DND-41 (cell line): ENCODE results near the gene MRPL45.

Experiments
- CTCF ChIP-seq: IDR thresholded peaks from 2 replicates; pipeline ENCODE4 v1.5.1; 2012; ENCODE audit warnings: borderline replicate concordance, low read length, moderate library complexity, mild to moderate bottlenecking; ENCODE audit not compliant: poor library complexity, severe bottlenecking; ENCODE audit errors: extremely low read depth
- EZH2 ChIP-seq: IDR thresholded peaks from 3 replicates; pipeline ENCODE4 v1.6.1; 2012; ENCODE audit warnings: borderline replicate concordance, low read depth, mild to moderate bottlenecking, moderate library complexity, low read length, inconsistent platforms; ENCODE audit not compliant: severe bottlenecking

GRCh38 chr17:38369124-38369886, 72.3 kb downstream of the MRPL45 start:
- TF ChIP-seq CTCF (no peak), EZH2 (no peak)
